Dendritic cell treated with granulocyte-macrophage colony-stimulating factor and Interleukin-4, amounts not matched to agents 40 ng/mL and 50 ng/mL, for 4 days (primary cell): ENCODE results near the gene SMYD5.

ENCODE experiments used
- H3K27ac Mint-ChIP-seq: one replicate; pipeline ENCODE4 v1.8.0; 2022; ENCODE audit warnings: mild to moderate bottlenecking, mixed read lengths
- H3K27me3 Mint-ChIP-seq: one replicate; pipeline ENCODE4 v1.8.0; 2022; ENCODE audit warnings: mild to moderate bottlenecking, mixed read lengths
- H3K36me3 Mint-ChIP-seq: one replicate; pipeline ENCODE4 v1.8.0; 2022; ENCODE audit warnings: low read depth, mixed read lengths
- H3K4me1 Mint-ChIP-seq: one replicate; pipeline ENCODE4 v1.8.0; 2022; ENCODE audit warnings: low read depth, mixed read lengths
- H3K4me3 Mint-ChIP-seq: one replicate; pipeline ENCODE4 v1.8.0; 2022; ENCODE audit warnings: mild to moderate bottlenecking, moderate library complexity, mixed read lengths
- H3K9me3 Mint-ChIP-seq: one replicate; pipeline ENCODE4 v1.8.0; 2022; ENCODE audit warnings: mixed read lengths
- intact Hi-C: fragments of 100-400 bp; cut with micrococcal nuclease; formaldehyde crosslinking; loops from one replicate; pipeline ENCODE4 v1.15.0; 2022

Gene SMYD5

DNA sequence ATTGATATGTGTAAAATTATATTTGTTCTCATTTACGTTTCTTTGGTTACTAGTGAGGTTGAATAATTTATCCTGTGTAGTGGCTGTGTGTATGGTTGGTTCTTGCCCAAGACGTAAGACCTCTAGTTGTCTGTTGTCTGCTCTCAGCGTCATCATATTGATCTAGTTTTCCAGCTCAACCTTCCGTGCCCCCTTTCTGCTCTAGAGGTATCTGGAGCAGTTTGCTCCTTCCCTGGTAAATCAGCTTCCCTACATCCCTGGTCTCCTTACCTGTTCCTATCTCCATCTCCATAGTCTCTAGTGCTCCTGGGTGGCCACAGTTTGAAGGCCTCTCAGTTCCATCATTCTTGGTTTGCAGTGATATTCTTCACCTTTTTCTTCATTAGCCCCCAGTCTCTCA lies 1.2 kb downstream of the SMYD5 start:
- H3K4me1 Mint-ChIP-seq: peaks cover 26% of the 10 kb centered on the region
- peak overlapping the region; percentile 27 for H3K4me3 Mint-ChIP-seq
- intact Hi-C loops: loop anchor here (2.0 kb wide), 1 partner anchor 70 kb away; the partner anchor contains the start of gene FBXO41
- H3K9me3 Mint-ChIP-seq: no peaks in the 10 kb centered on the region
- H3K27ac Mint-ChIP-seq: no peak overlapping the region
- H3K36me3 Mint-ChIP-seq: peaks cover 19% of the 10 kb centered on the region
- peaks cover under 1% of the 10 kb centered on the region for H3K27me3 Mint-ChIP-seq

DNA sequence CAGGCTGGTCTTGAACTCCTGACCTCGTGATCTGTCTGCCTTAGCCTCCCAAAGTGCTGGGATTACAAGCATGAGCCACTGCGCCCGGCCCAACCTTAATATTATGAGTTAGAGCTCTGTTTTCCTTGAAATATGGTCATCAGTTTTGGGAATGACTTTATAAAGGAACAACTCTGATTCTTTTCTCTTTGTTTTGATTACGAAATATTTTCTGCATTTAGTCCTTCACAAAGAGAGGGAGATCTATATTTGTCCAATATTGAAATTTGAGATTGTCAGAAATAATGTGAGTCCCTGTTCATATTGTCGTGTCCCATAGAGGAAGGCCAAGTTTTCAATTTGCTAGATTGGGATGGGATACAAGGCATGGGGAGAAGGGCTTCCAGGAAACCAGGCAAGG lies 3.1 kb downstream of the SMYD5 start:
- Mint-ChIP-seq H3K27me3 (no peaks in the 10 kb centered on the region), H3K4me1 (peaks cover 28% of the 10 kb centered on the region), H3K36me3 (peaks cover 37% of the 10 kb centered on the region), H3K4me3 (no peak overlapping the region), H3K9me3 (no peaks in the 10 kb centered on the region), H3K27ac (no peak overlapping the region)
- intact Hi-C loops: no loop called here

DNA sequence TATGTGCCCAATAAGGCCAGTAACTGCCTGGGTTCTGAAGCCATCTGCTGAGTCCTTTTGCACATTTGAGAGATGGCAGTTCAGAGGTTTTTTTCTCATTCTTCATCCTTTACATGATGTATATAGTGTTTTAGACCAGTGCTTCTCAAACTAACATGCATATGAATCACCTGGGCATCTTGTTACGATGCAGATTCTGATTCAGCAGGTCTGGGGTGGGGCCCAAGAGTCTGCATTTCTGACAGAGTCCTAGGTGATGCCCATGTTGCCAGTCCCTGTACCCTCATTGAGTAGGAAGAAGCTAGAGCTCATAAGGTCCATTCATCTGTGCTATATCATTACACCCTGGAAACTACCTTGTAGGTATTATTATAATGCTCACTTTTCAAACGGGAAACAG lies 3.8 kb downstream of the SMYD5 start:
- Mint-ChIP-seq H3K4me1 (peaks cover 33% of the 10 kb centered on the region), H3K27me3 (no peaks in the 10 kb centered on the region), H3K4me3 (no peak overlapping the region), H3K36me3 (peaks cover 43% of the 10 kb centered on the region), H3K27ac (no peak overlapping the region), H3K9me3 (no peaks in the 10 kb centered on the region)
- intact Hi-C loops: no loop called here

DNA sequence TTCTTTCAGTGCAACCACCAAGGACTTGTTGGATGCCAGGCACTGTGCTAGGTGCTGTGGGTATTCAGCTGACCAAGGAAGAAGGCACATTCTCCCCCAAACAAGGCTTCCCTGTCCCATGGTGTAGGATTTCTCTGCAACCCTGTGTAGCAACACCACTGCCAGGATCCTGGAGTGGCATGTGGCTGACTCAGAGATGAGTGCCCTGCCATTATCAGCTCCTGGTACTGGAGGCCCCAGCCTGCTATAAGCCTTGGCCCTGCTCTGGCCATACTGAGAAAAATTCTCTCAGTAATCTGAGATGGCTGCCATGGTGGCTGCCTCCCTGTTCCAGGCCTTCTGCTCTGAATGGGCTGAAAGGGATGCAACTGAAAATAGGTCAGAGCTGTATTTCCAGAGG lies 4.3 kb downstream of the SMYD5 start:
- Mint-ChIP-seq H3K9me3 (no peaks in the 10 kb centered on the region), H3K36me3 (peaks cover 48% of the 10 kb centered on the region), H3K27me3 (no peaks in the 10 kb centered on the region), H3K4me3 (no peak overlapping the region), H3K27ac (no peak overlapping the region), H3K4me1 (peaks cover 31% of the 10 kb centered on the region)
- intact Hi-C loops: no loop called here

DNA sequence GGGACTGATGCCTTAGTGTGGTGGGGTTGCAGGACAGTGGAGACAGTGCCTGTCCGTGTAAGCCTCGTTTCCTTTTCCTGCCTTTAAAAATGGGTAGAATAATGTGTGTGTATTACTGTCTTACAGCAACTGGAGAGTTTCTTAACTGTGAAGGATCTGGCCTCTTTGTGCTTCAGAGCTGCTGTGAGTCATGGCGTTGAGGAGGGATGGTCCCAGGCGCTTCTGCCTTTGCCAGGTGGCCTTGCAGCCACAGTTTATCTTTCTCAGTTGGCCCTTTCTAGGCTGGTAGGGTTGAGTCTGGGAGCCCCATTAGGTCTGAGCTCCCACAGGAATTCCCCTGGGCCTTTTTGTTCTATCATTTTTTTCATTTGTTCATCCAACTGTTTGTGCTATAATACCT lies 9.8 kb downstream of the SMYD5 start:
- no peaks in the 10 kb centered on the region for H3K27me3 Mint-ChIP-seq
- H3K4me1 Mint-ChIP-seq: peaks cover 21% of the 10 kb centered on the region
- intact Hi-C loops: no loop called here
- H3K4me3 Mint-ChIP-seq: no peak overlapping the region
- peaks cover 73% of the 10 kb centered on the region for H3K36me3 Mint-ChIP-seq
- no peaks in the 10 kb centered on the region for H3K9me3 Mint-ChIP-seq
- H3K27ac Mint-ChIP-seq: no peak overlapping the region

DNA sequence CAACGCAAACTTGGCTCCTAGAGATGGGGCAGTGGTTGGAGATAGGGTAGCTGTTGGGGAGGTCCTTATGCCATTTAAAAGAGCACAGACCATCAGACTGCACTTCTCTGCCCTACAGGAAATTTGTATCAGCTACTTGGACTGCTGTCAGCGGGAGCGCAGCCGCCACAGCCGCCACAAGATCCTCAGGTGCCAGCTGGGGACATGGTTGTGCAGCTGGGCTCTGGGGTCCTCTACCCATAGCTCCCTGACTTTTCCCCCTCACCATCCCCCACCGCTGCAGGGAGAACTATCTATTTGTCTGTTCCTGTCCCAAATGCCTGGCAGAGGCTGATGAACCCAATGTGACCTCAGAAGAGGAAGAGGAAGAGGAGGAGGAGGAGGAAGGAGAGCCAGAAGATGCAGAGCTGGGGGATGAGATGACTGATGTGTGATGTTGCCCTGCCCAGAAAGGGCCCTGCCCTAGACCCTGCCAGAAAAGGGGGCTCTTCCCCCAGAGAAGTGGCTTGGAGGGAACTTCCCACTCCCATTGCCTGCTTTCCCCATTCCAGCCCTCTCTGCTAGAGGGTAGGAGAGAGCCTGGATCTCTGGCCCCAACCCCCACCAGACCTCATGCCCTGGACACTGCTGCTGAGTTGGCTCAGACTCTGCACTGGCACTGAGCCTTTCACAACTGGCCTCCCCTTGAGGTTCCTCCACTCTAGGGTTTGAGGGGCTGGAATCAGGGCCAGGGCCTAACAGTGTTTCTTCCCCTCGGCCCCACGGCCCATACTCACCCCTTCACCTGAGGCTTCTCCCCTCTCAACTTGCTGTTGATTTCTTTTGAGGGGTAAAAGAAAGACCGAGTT lies 11.7 kb downstream of the SMYD5 start:
- H3K27me3 Mint-ChIP-seq: no peaks in the 10 kb centered on the region
- intact Hi-C loops: no loop called here
- H3K36me3 Mint-ChIP-seq: peaks cover 76% of the 10 kb centered on the region
- H3K9me3 Mint-ChIP-seq: no peaks in the 10 kb centered on the region
- peak overlapping the region; percentile 55 for H3K27ac Mint-ChIP-seq
- H3K4me1 Mint-ChIP-seq: peaks cover 21% of the 10 kb centered on the region
- no peak overlapping the region for H3K4me3 Mint-ChIP-seq

DNA sequence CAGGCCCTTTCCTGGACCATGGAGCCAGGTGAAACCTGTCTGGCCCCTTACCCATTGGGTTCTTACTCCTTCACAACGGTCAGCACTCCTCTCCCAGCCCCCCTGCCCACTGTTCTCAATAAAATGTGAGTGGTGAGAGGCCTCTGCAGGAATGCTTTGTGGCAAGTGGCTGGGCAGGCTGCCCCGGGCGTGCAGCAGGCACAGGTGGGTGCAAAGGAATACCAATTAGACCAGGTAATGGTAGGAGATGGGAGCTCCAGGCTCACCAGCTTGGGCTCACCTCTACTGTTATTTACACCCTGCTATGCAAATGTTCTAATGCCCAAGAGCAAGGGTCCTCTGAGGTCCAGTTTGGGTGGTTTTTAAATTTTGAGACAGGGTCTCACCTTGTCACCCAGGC lies 13.0 kb downstream of the SMYD5 start:
- intact Hi-C loops: no loop called here
- Mint-ChIP-seq H3K27ac (no peak overlapping the region), H3K4me1 (peaks cover 20% of the 10 kb centered on the region), H3K4me3 (no peak overlapping the region), H3K36me3 (peaks cover 63% of the 10 kb centered on the region), H3K9me3 (no peaks in the 10 kb centered on the region), H3K27me3 (no peaks in the 10 kb centered on the region)

DNA sequence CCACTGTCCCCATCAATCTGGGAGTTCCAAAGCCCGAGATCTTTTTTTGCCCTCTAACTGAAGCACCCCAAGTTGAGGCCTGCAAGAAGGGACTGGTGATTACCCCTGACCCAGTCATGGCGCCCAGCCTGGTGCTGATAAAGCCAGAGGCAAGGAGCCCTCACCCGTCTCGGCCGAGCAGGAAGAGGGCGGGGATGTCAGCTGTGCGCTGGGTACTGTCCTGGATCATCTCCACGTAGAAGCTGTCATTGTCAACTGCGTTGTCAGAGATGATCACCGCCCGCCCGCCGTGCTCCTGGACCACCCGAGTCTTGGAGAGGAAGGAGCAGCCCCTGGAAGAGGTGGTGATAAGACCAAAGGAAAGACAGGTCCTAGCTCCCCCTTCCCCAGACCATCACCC lies 14.6 kb downstream of the SMYD5 start:
- peaks cover 22% of the 10 kb centered on the region for H3K4me1 Mint-ChIP-seq
- no peak overlapping the region for H3K4me3 Mint-ChIP-seq
- H3K27ac Mint-ChIP-seq: no peak overlapping the region
- intact Hi-C loops: no loop called here
- H3K27me3 Mint-ChIP-seq: no peaks in the 10 kb centered on the region
- peaks cover 58% of the 10 kb centered on the region for H3K36me3 Mint-ChIP-seq
- H3K9me3 Mint-ChIP-seq: no peaks in the 10 kb centered on the region

DNA sequence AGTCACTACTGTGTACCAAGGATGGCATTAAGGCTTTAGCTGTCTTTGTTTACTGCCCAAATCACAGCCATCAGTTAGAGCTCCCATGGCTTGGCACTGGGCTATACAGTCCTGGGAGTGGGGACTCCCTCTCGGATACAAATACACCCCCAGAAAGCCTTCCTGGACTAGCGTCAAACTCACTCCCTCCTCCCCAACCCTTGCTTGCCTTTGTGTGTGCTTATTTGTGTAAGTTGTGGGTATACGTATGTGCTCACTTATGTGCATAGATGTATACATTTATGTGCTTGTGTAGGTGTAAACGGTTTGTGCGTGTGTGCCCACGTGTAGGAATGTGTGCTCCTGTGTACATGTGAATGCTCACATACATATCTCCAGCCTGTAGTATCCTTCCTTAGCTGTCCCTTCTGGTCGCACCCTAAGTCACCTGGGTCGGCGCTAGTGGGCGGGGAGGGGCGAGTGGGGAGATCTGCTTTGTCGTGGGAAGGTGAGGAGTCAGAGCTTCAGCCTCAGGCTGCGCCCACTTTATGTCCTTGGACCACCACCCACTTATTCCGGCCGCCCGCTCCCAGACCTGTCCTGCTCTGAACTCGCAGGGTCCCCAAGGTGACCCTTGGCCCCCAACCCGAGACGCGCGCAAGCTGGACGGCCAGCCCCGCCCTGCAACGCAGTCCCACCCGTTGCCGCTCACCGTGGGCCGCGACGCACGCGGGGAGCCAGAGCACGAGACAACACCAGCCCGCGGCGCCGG lies 18.5 kb downstream of the SMYD5 start:
- no peaks in the 10 kb centered on the region for H3K9me3 Mint-ChIP-seq
- H3K4me1 Mint-ChIP-seq: peaks cover 35% of the 10 kb centered on the region
- peak overlapping the region; percentile 90 for H3K4me3 Mint-ChIP-seq
- H3K36me3 Mint-ChIP-seq: peaks cover 65% of the 10 kb centered on the region
- no peaks in the 10 kb centered on the region for H3K27me3 Mint-ChIP-seq
- peak overlapping the region; percentile 89 for H3K27ac Mint-ChIP-seq
- intact Hi-C loops: loop anchor here (1.0 to 5.0 kb wide), 3 partner anchors 18 to 155 kb away; partner anchors contain the start of genes ALMS1 and SMYD5

DNA sequence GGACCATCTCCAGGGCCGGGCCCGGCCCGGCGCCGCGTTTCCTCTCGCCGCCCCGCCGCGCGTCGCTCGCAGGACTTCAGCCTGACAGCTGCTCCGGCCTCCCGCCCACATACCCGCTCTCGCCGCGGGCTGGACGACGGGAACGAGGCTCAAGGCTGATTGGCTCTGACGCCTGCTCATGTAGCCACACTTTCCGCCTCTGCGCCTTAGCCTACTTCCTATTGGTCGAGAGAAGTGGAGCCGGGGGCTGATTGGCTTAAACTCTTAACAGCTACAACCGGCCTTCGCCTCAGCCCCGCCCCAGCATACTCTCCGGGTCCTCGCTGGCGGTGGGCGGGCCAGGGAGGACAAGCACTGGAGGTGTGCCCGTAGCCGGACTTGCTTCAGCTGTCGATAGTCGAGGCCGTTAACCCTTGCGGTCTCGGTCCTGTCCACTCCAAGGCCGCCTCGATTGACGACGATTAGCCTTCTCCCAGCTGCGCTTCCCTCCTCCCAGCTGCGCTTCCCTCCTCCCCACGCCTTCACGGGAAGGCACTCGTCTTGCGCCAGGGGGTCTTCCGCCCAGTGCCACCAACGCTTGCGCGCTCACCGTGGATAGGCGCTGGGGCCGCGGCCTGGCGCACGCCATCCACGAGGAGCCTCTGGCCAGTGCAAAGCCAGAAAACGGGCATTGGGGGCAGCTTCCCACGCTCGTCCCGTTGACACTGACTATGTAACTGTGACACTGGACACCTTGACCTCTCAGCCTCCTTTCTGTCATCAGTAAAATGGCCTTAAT lies 19.3 kb downstream of the SMYD5 start, which contains the start of gene PRADC1:
PRADC1 (minus strand) TSS at position 86 of the 778 bp plus-strand sequence; CDS start at position 7, 79 bp downstream.
- H3K27ac Mint-ChIP-seq: peak within 1 kb of the TSS; percentile 89
- H3K4me1 Mint-ChIP-seq: peaks cover 35% of the 10 kb centered on the region
- H3K27me3 Mint-ChIP-seq: no peaks in the 10 kb centered on the region
- intact Hi-C loops: loop anchor here (1.0 to 5.0 kb wide), 3 partner anchors 19 to 154 kb away; partner anchors contain the start of genes ALMS1 and SMYD5
- H3K9me3 Mint-ChIP-seq: no peaks in the 10 kb centered on the region
- H3K4me3 Mint-ChIP-seq: peak within 1 kb of the TSS; percentile 90
- peaks cover 62% of the 10 kb centered on the region for H3K36me3 Mint-ChIP-seq

DNA sequence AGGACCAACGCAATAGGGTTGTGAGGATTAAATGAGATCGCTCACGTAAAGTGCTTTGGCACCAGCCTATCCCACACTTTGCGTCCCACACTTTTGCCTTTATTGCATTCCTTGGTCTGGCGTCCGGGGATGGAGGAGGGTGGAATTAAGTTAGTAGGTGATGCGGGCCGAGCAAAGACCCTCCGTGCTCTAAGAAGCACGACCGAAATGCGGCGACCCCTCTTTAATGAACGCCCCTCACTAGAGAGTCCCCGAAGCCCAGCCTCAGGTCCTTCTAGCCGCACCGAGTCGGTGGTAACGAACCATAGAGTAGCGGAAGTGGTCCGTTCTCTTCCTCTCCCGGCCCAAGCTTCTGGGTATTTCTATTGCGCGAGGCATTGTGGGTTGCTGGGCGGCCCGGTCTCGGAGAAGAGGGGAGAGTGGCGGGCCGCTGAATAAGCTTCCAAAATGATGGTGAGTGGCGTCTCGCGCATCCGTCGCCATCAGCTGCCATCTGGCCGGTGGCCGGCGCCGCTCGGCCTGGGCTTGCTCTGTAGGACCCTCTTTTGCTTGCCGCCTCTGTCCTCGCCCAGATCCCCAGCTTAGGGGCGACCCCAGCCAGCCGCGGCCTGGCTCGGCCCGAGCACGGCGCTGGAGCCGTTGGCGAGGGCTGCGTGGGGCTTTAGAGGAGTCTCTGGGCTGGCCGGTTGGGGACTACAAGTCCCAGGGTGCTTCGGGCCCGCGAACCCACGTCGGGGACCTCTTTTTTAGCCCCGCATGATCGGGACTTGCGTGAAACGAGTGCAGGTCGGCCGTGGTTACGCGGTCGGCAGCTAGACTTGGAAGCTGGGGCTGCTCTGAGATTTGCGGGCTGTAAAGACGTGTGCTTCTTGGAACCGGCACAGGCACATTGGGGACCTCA lies 20.1 kb downstream of the SMYD5 start, which contains the start of gene CCT7:
CCT7 (plus strand) TSS at position 377 of the 901 bp plus-strand sequence; CDS start at position 448, 71 bp downstream.
- peak within 1 kb of the TSS; percentile 90 for H3K4me3 Mint-ChIP-seq
- no peaks in the 10 kb centered on the region for H3K9me3 Mint-ChIP-seq
- peak within 1 kb of the TSS; percentile 89 for H3K27ac Mint-ChIP-seq
- peaks cover 35% of the 10 kb centered on the region for H3K4me1 Mint-ChIP-seq
- intact Hi-C loops: loop anchor here (1.0 to 5.0 kb wide), 5 partner anchors 20 to 163 kb away; partner anchors contain the start of genes ALMS1, SFXN5 and SMYD5
- no peaks in the 10 kb centered on the region for H3K27me3 Mint-ChIP-seq
- peaks cover 62% of the 10 kb centered on the region for H3K36me3 Mint-ChIP-seq

DNA sequence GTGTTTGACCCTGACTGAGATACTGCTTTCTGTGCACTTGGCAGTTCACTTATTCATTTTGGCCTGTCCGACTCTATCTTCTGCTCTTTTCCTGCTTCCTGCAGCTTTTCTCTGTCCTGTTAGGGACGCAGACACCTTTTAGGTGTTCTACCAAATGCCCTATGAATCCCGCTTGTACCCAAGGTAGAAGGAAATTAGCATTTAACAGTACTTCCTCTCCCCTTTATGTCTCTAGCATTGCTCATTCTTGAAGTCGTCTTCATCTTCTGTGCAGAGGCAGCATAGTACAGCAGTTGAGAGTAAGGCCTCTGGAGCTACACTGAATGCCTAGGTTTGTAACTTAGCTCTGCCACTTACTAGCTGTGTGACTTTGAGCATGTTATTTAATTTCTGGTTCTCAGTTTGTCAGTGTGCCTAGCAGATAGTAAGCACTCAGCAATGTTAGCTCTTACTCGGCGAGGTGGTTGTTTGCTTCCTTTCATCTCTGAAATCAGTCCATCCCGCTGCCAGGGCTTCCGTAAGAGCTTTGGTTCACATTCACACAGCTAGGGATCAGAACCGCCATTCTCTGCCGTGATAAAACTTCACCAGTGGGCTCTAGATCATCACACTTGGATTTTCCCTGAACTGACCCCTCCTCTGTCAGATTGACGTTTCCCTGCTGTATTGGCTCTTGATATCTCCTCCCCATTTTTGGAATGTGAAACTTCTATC lies 21.4 kb downstream of the SMYD5 start:
- intact Hi-C loops: loop anchor here (2.0 kb wide), 1 partner anchor 55 kb away; no protein-coding TSS in a partner anchor
- peak overlapping the region; percentile 90 for H3K4me3 Mint-ChIP-seq
- H3K36me3 Mint-ChIP-seq: peaks cover 64% of the 10 kb centered on the region
- no peaks in the 10 kb centered on the region for H3K9me3 Mint-ChIP-seq
- H3K27ac Mint-ChIP-seq: peak overlapping the region; percentile 89
- H3K4me1 Mint-ChIP-seq: peaks cover 35% of the 10 kb centered on the region
- H3K27me3 Mint-ChIP-seq: no peaks in the 10 kb centered on the region
